Mesangial cell (primary cell): Measurements from ENCODE around the gene KLF5. TPM values are rescaled to one million over a fixed set of nuclear protein-coding genes. Genes with fewer than 3 reads are reported as not detected.

Experiments
- total RNA-seq: library from RNA; depleted of rRNA; stranded (reverse); fragments of >200 nt; gene quantifications from 2 replicates; pipeline ENCODE4 v1.2.3, GENCODE V29; 2015

Gene KLF5
- total RNA-seq = 5.9 and 20.4 TPM in 2 replicates

DNA sequence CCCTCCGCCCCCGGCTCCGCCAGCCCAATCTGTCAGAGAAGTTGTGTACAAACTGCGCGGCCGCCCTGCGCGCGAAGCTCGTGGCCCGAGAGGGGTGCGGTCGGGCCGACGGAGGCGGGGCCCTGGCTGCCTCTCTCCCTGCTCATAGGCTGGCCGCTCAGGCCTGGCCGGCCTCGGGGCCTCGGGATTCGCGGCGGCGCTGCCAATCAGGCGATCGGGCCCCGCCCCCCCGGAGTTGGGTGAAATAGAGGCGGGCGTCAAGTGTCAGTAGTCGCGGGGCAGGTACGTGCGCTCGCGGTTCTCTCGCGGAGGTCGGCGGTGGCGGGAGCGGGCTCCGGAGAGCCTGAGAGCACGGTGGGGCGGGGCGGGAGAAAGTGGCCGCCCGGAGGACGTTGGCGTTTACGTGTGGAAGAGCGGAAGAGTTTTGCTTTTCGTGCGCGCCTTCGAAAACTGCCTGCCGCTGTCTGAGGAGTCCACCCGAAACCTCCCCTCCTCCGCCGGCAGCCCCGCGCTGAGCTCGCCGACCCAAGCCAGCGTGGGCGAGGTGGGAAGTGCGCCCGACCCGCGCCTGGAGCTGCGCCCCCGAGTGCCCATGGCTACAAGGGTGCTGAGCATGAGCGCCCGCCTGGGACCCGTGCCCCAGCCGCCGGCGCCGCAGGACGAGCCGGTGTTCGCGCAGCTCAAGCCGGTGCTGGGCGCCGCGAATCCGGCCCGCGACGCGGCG is at the start of gene KLF5:
Gene KLF5 (plus strand): TSS at position 270 of the 724 bp plus-strand sequence. CDS start 323 bp downstream, at position 593.

